ENCODE results near the gene NF1. TPM values are rescaled to one million over a fixed set of nuclear protein-coding genes. Genes with fewer than 3 reads are reported as not detected.

NF1 gene
- total RNA-seq, 4 donors from 2014 or later = 61.4 to 81.2 (median 66.6) TPM

- no peak for TF ChIP-seq CTCF (IDR thresholded peaks at IDR 0.05; ENCODE audit: low read depth)
Measured at GRCh38 chr17:31412511-31412910, 317.7 kb downstream of the NF1 start.

GRCh38 chr17:31413081-31413799, 318.5 kb downstream of the NF1 start:
- no peak for TF ChIP-seq CTCF (IDR thresholded peaks at IDR 0.05; ENCODE audit: low read depth)

GRCh38 chr17:31413874-31414549, 319.2 kb downstream of the NF1 start:
- TF ChIP-seq CTCF (IDR thresholded peaks at IDR 0.05; ENCODE audit: low read depth) = no peak

GRCh38 chr17:31414550-31414918, 319.8 kb downstream of the NF1 start:
- TF ChIP-seq CTCF (IDR thresholded peaks at IDR 0.05; ENCODE audit: low read depth) = no peak

GRCh38 chr17:31415004-31415454, 320.3 kb downstream of the NF1 start:
- no peak for TF ChIP-seq CTCF (IDR thresholded peaks at IDR 0.05; ENCODE audit: low read depth)

- no peak for TF ChIP-seq CTCF (IDR thresholded peaks at IDR 0.05; ENCODE audit: low read depth)
Measured at GRCh38 chr17:31415640-31416502, 321.1 kb downstream of the NF1 start.

- TF ChIP-seq CTCF (IDR thresholded peaks at IDR 0.05; ENCODE audit: low read depth) = no peak
Measured at GRCh38 chr17:31416503-31416923, 321.7 kb downstream of the NF1 start.

Measured in subcutaneous adipose tissue (tissue), 4 donors.